ENCODE data around the gene SIK3.

SIK3 gene

GRCh38 chr11:116895048-116895757 is 203.0 kb downstream of the SIK3 start:
- H3K36me3 ChIP-seq (ENCODE audit: control insufficient read depth, insufficient read depth, low read length): peaks cover 1% of the 10 kb centered on the region
- H2BK15ac ChIP-seq (replicated peaks; ENCODE audit: low read depth): no peak overlapping the region
- no peak overlapping the region for H2AK5ac ChIP-seq (ENCODE audit: low read length)
- no peaks in the 10 kb centered on the region for H3K4me1 ChIP-seq (ENCODE audit: control insufficient read depth, low read depth, low read length)
- no peak overlapping the region for H4K8ac ChIP-seq (ENCODE audit: low read depth, low read length)
- no peak overlapping the region for H4K5ac ChIP-seq (ENCODE audit: low read length)
- no peaks in the 10 kb centered on the region for H3K79me2 ChIP-seq (ENCODE audit: control insufficient read depth, insufficient read depth, low read length)
- no peak overlapping the region for H3K27ac ChIP-seq (ENCODE audit: low read depth, low read length)
- WGBS (ENCODE audit: extremely low coverage, insufficient coverage, low lambda C conversion rate): no CpG with 5 or more reads among the region's 11 CpGs
- no peak overlapping the region for H2BK5ac ChIP-seq (ENCODE audit: low read length)
- DNase-seq: peak; percentile 83
- no peak overlapping the region for H3K4me3 ChIP-seq (ENCODE audit: low read length)
- no peaks in the 10 kb centered on the region for H3K79me1 ChIP-seq (ENCODE audit: low read length)
- no peak overlapping the region for H3K56ac ChIP-seq (ENCODE audit: low read length)
- H3K4me2 ChIP-seq (ENCODE audit: low read length): no peak overlapping the region
- no peaks in the 10 kb centered on the region for H3K27me3 ChIP-seq (ENCODE audit: insufficient read depth, low read length, poor library complexity)
- H2BK120ac ChIP-seq (ENCODE audit: low read depth, low read length): no peak overlapping the region
- H3K18ac ChIP-seq (ENCODE audit: low read length): no peak overlapping the region
- H3K23ac ChIP-seq (ENCODE audit: low read length): no peak overlapping the region
- H3K4ac ChIP-seq (ENCODE audit: low read depth, low read length): no peak overlapping the region
- no peak overlapping the region for H3K9ac ChIP-seq (ENCODE audit: low read length)

- Histone ChIP-seq H3K79me1 (ENCODE audit: low read length) (no peaks in the 10 kb centered on the region), H2BK15ac (replicated peaks; ENCODE audit: low read depth) (no peak overlapping the region), H3K23ac (ENCODE audit: low read length) (no peak overlapping the region), H3K18ac (ENCODE audit: low read length) (no peak overlapping the region), H2BK120ac (ENCODE audit: low read depth, low read length) (no peak overlapping the region), H3K79me2 (ENCODE audit: control insufficient read depth, insufficient read depth, low read length) (no peaks in the 10 kb centered on the region), H3K56ac (ENCODE audit: low read length) (no peak overlapping the region), H3K27me3 (ENCODE audit: insufficient read depth, low read length, poor library complexity) (no peaks in the 10 kb centered on the region), H3K4me1 (ENCODE audit: control insufficient read depth, low read depth, low read length) (no peaks in the 10 kb centered on the region), H2BK5ac (ENCODE audit: low read length) (no peak overlapping the region), H4K5ac (ENCODE audit: low read length) (no peak overlapping the region), H3K9ac (ENCODE audit: low read length) (no peak overlapping the region), H2AK5ac (ENCODE audit: low read length) (no peak overlapping the region), H3K36me3 (ENCODE audit: control insufficient read depth, insufficient read depth, low read length) (no peaks in the 10 kb centered on the region), H3K4ac (ENCODE audit: low read depth, low read length) (no peak overlapping the region), H3K4me2 (ENCODE audit: low read length) (no peak overlapping the region), H4K8ac (ENCODE audit: low read depth, low read length) (no peak overlapping the region), H3K27ac (ENCODE audit: low read depth, low read length) (no peak overlapping the region), H3K4me3 (ENCODE audit: low read length) (no peak overlapping the region)
- no peak for DNase-seq
- WGBS (ENCODE audit: extremely low coverage, insufficient coverage, low lambda C conversion rate): no CpG with 5 or more reads among the region's 2 CpGs
Measured at GRCh38 chr11:116893906-116894305, 204.3 kb downstream of the SIK3 start.

GRCh38 chr11:116893437-116893836 is 204.8 kb downstream of the SIK3 start:
- DNase-seq: no peak
- Histone ChIP-seq H3K27me3 (ENCODE audit: insufficient read depth, low read length, poor library complexity) (no peaks in the 10 kb centered on the region), H3K56ac (ENCODE audit: low read length) (no peak overlapping the region), H3K23ac (ENCODE audit: low read length) (no peak overlapping the region), H2BK5ac (ENCODE audit: low read length) (no peak overlapping the region), H4K8ac (ENCODE audit: low read depth, low read length) (no peak overlapping the region), H2BK15ac (replicated peaks; ENCODE audit: low read depth) (no peak overlapping the region), H3K79me1 (ENCODE audit: low read length) (no peaks in the 10 kb centered on the region), H3K79me2 (ENCODE audit: control insufficient read depth, insufficient read depth, low read length) (no peaks in the 10 kb centered on the region), H3K4me2 (ENCODE audit: low read length) (no peak overlapping the region), H3K9ac (ENCODE audit: low read length) (no peak overlapping the region), H3K18ac (ENCODE audit: low read length) (no peak overlapping the region), H2AK5ac (ENCODE audit: low read length) (no peak overlapping the region), H3K4me1 (ENCODE audit: control insufficient read depth, low read depth, low read length) (no peaks in the 10 kb centered on the region), H4K5ac (ENCODE audit: low read length) (no peak overlapping the region), H2BK120ac (ENCODE audit: low read depth, low read length) (no peak overlapping the region), H3K4me3 (ENCODE audit: low read length) (no peak overlapping the region), H3K4ac (ENCODE audit: low read depth, low read length) (no peak overlapping the region), H3K36me3 (ENCODE audit: control insufficient read depth, insufficient read depth, low read length) (no peaks in the 10 kb centered on the region), H3K27ac (ENCODE audit: low read depth, low read length) (no peak overlapping the region)
- no CpG with 5 or more reads among the region's 3 CpGs for WGBS (ENCODE audit: extremely low coverage, insufficient coverage, low lambda C conversion rate)

GRCh38 chr11:116892374-116892773 is 205.9 kb downstream of the SIK3 start:
- H3K4me2 ChIP-seq (ENCODE audit: low read length): no peak overlapping the region
- no peak overlapping the region for H3K9ac ChIP-seq (ENCODE audit: low read length)
- H3K4me1 ChIP-seq (ENCODE audit: control insufficient read depth, low read depth, low read length): no peaks in the 10 kb centered on the region
- H2BK15ac ChIP-seq (replicated peaks; ENCODE audit: low read depth): no peak overlapping the region
- H3K18ac ChIP-seq (ENCODE audit: low read length): no peak overlapping the region
- H3K23ac ChIP-seq (ENCODE audit: low read length): no peak overlapping the region
- H3K79me2 ChIP-seq (ENCODE audit: control insufficient read depth, insufficient read depth, low read length): no peaks in the 10 kb centered on the region
- no peak overlapping the region for H2BK120ac ChIP-seq (ENCODE audit: low read depth, low read length)
- H4K8ac ChIP-seq (ENCODE audit: low read depth, low read length): no peak overlapping the region
- no CpG with 5 or more reads among the region's 2 CpGs for WGBS (ENCODE audit: extremely low coverage, insufficient coverage, low lambda C conversion rate)
- no peaks in the 10 kb centered on the region for H3K36me3 ChIP-seq (ENCODE audit: control insufficient read depth, insufficient read depth, low read length)
- H3K27ac ChIP-seq (ENCODE audit: low read depth, low read length): no peak overlapping the region
- H3K27me3 ChIP-seq (ENCODE audit: insufficient read depth, low read length, poor library complexity): no peaks in the 10 kb centered on the region
- no peak overlapping the region for H2BK5ac ChIP-seq (ENCODE audit: low read length)
- no peak for DNase-seq
- no peak overlapping the region for H3K4me3 ChIP-seq (ENCODE audit: low read length)
- H4K5ac ChIP-seq (ENCODE audit: low read length): no peak overlapping the region
- no peaks in the 10 kb centered on the region for H3K79me1 ChIP-seq (ENCODE audit: low read length)
- no peak overlapping the region for H2AK5ac ChIP-seq (ENCODE audit: low read length)
- no peak overlapping the region for H3K4ac ChIP-seq (ENCODE audit: low read depth, low read length)
- no peak overlapping the region for H3K56ac ChIP-seq (ENCODE audit: low read length)

DNA sequence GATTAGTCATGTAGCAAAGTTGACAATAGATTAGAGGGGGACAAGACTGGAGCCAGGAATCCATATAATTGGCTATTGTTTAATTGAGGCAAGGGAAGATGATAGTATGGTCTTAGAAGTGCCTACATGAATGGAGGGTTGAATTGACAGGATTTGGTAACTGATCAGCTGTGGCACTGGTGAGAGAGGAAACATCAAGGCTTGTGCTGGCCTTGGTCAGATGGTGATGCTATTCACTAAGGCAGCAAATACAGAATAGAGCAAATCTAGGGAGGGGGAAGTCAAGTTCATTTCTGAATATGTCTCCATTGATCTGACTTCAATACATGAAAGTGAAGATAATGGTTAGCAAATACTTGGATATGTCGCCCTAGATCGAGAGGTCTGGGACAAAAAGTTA is 206.5 kb downstream of the SIK3 start:
- no peak overlapping the region for H3K56ac ChIP-seq (ENCODE audit: low read length)
- no peak overlapping the region for H2BK5ac ChIP-seq (ENCODE audit: low read length)
- H2BK120ac ChIP-seq (ENCODE audit: low read depth, low read length): no peak overlapping the region
- H4K5ac ChIP-seq (ENCODE audit: low read length): no peak overlapping the region
- no peak overlapping the region for H3K4me2 ChIP-seq (ENCODE audit: low read length)
- H3K36me3 ChIP-seq (ENCODE audit: control insufficient read depth, insufficient read depth, low read length): no peaks in the 10 kb centered on the region
- H3K79me1 ChIP-seq (ENCODE audit: low read length): no peaks in the 10 kb centered on the region
- H3K9ac ChIP-seq (ENCODE audit: low read length): no peak overlapping the region
- no peak for DNase-seq
- no peaks in the 10 kb centered on the region for H3K79me2 ChIP-seq (ENCODE audit: control insufficient read depth, insufficient read depth, low read length)
- no peak overlapping the region for H3K23ac ChIP-seq (ENCODE audit: low read length)
- no peak overlapping the region for H2AK5ac ChIP-seq (ENCODE audit: low read length)
- H3K4me3 ChIP-seq (ENCODE audit: low read length): no peak overlapping the region
- no peak overlapping the region for H2BK15ac ChIP-seq (replicated peaks; ENCODE audit: low read depth)
- H3K27ac ChIP-seq (ENCODE audit: low read depth, low read length): no peak overlapping the region
- no peaks in the 10 kb centered on the region for H3K27me3 ChIP-seq (ENCODE audit: insufficient read depth, low read length, poor library complexity)
- H3K4ac ChIP-seq (ENCODE audit: low read depth, low read length): no peak overlapping the region
- whole genome bisulfite sequencing (ENCODE audit: extremely low coverage, insufficient coverage, low lambda C conversion rate): no CpG with 5 or more reads among the region's 2 CpGs
- H3K4me1 ChIP-seq (ENCODE audit: control insufficient read depth, low read depth, low read length): no peaks in the 10 kb centered on the region
- no peak overlapping the region for H4K8ac ChIP-seq (ENCODE audit: low read depth, low read length)
- no peak overlapping the region for H3K18ac ChIP-seq (ENCODE audit: low read length)

GRCh38 chr11:116890607-116891006 is 207.6 kb downstream of the SIK3 start:
- H3K56ac ChIP-seq (ENCODE audit: low read length): no peak overlapping the region
- H3K4me1 ChIP-seq (ENCODE audit: control insufficient read depth, low read depth, low read length): no peaks in the 10 kb centered on the region
- H3K27ac ChIP-seq (ENCODE audit: low read depth, low read length): no peak overlapping the region
- H3K79me2 ChIP-seq (ENCODE audit: control insufficient read depth, insufficient read depth, low read length): no peaks in the 10 kb centered on the region
- no peak overlapping the region for H3K4me2 ChIP-seq (ENCODE audit: low read length)
- H2AK5ac ChIP-seq (ENCODE audit: low read length): no peak overlapping the region
- H3K4ac ChIP-seq (ENCODE audit: low read depth, low read length): no peak overlapping the region
- WGBS (ENCODE audit: extremely low coverage, insufficient coverage, low lambda C conversion rate): no CpG with 5 or more reads among the region's 4 CpGs
- no peak overlapping the region for H3K4me3 ChIP-seq (ENCODE audit: low read length)
- H2BK5ac ChIP-seq (ENCODE audit: low read length): no peak overlapping the region
- no peak overlapping the region for H2BK15ac ChIP-seq (replicated peaks; ENCODE audit: low read depth)
- no peaks in the 10 kb centered on the region for H3K27me3 ChIP-seq (ENCODE audit: insufficient read depth, low read length, poor library complexity)
- H3K9ac ChIP-seq (ENCODE audit: low read length): no peak overlapping the region
- no peak overlapping the region for H3K23ac ChIP-seq (ENCODE audit: low read length)
- no peaks in the 10 kb centered on the region for H3K36me3 ChIP-seq (ENCODE audit: control insufficient read depth, insufficient read depth, low read length)
- no peak overlapping the region for H4K8ac ChIP-seq (ENCODE audit: low read depth, low read length)
- no peak for DNase-seq
- no peaks in the 10 kb centered on the region for H3K79me1 ChIP-seq (ENCODE audit: low read length)
- no peak overlapping the region for H2BK120ac ChIP-seq (ENCODE audit: low read depth, low read length)
- H3K18ac ChIP-seq (ENCODE audit: low read length): no peak overlapping the region
- H4K5ac ChIP-seq (ENCODE audit: low read length): no peak overlapping the region

Data from mesendoderm (in vitro differentiated cells).